Sciatic nerve (tissue), 1 donor: ENCODE data around the gene LAPTM5. TPM values are rescaled to one million over a fixed set of nuclear protein-coding genes. Genes with fewer than 3 reads are reported as not detected.

Experiments
- microRNA-seq: library from miRNA; unstranded; fragments of <30 nt; microRNA quantifications from one replicate; pipeline ENCODE4 v1.2.0, GENCODE V29; 2020
- total RNA-seq: library from RNA; stranded (reverse); fragmentation: NEBNext Ultra II Directional; extraction: Animal tissue kit (Norgen Biotek cat#: 25700); gene quantifications from one replicate; pipeline ENCODE4 v1.2.1, GENCODE V29; 2021
- donor health status: DM: no; HTN: no; CAD: no.

Gene LAPTM5
- total RNA-seq, 1 donor from 2014 or later = 65.0 TPM

Small RNA genes within 50 kb of the gene (microRNA-seq; reads per million reads assigned to microRNA genes)
- gene MIR4420 = not detected

Other genes with a start within 250 kb of the LAPTM5 start
- 0.18 TPM for gene MATN1, start 34.2 kb downstream of the LAPTM5 start, total RNA-seq
- gene SDC3, start 151.0 kb upstream of the LAPTM5 start, total RNA-seq = 84.9 TPM